Measurements from ENCODE around the gene PCDHB9.
"Not testable (repeated sequence)": the region's sequence is repeated elsewhere in the genome, so short reads cannot be mapped to it uniquely, and the experiment has no call there.

PCDHB9 gene
- 0 reads per million in 2 donors for total RNA-seq

GRCh38 chr5:141186897-141187512 is at the start of gene PCDHB9:
PCDHB9 (plus strand) TSS chr5:141187161; CDS start chr5:141187319, 158 bp downstream.
- no peak for DNase-seq

DNA sequence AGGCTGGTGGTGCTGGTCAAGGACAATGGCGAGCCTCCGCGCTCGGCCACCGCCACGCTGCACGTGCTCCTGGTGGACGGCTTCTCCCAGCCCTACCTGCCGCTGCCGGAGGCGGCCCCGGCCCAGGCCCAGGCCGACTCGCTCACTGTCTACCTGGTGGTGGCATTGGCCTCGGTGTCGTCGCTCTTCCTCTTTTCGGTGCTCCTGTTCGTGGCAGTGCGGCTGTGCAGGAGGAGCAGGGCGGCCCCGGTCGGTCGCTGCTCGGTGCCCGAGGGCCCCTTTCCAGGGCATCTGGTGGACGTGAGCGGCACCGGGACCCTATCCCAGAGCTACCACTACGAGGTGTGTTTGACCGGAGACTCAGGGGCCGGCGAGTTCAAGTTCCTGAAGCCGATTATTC is 49.6 kb upstream of the PCDHB9 start:
- not testable (repeated sequence) for DNase-seq

DNA sequence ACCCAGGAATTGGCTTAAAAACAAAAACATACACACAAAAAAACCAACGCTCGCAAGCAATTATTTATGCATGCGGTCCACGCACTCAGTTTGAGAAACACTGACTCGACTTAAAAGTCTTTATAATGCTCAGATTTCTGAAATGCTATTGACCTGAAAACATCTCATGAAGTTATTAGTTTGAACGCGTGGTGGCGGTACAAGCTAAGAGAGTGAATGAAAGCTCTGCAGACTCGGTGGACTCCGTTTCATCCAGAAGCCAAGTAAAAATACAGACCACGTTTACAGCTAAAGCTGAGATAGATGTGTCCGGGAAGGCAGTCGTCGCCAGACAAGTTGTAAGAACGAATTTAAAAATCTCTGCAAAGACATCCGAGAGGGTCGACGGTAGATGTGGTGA is 37.1 kb upstream of the PCDHB9 start, which contains the start of gene PCDHB6:
PCDHB6 (plus strand) TSS at position 246 of the 400 bp plus-strand sequence. CDS start 201 bp downstream, outside the sequence.
- no peak for DNase-seq

DNA sequence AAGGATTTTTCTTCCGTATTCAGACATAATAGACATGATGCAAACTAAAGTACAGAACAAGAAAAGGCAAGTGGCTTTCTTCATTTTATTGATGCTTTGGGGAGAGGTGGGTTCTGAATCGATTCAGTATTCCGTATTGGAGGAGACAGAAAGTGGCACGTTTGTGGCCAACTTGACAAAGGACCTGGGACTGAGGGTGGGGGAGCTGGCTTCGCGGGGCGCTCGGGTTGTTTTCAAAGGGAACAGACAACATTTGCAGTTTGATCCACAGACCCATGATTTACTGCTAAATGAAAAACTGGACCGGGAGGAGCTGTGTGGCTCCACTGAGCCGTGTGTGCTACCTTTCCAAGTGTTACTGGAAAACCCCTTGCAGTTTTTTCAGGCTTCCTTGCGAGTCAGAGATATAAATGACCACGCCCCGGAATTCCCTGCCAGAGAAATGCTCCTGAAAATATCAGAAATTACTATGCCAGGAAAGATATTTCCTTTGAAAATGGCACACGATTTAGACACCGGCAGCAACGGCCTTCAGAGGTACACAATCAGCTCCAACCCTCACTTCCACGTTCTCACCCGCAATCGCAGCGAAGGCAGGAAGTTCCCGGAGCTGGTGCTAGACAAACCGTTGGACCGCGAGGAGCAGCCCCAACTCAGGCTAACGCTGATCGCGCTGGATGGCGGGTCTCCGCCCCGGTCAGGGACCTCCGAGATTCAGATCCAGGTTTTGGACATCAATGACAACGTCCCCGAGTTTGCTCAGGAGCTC is 36.6 kb upstream of the PCDHB9 start:
- DNase-seq: no peak

- DNase-seq: no peak
Measured at GRCh38 chr5:141150993-141151325, 36.0 kb upstream of the PCDHB9 start.

DNA sequence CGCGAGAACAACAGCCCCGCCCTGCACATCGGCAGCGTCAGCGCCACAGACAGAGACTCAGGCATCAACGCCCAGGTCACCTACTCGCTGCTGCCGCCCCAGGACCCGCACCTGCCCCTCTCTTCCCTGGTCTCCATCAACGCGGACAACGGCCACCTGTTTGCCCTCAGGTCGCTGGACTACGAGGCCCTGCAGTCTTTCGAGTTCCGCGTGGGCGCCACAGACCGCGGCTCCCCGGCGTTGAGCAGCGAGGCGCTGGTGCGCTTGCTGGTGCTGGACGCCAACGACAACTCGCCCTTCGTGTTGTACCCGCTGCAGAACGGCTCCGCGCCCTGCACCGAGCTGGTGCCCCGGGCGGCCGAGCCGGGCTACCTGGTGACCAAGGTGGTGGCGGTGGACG is 35.3 kb upstream of the PCDHB9 start:
- DNase-seq: not testable (repeated sequence)

GRCh38 chr5:141152096-141152495 is 34.9 kb upstream of the PCDHB9 start:
- not testable (repeated sequence) for DNase-seq

GRCh38 chr5:141155540-141156374 is 31.2 kb upstream of the PCDHB9 start:
- DNase-seq: no peak

GRCh38 chr5:141157356-141157755 is 29.6 kb upstream of the PCDHB9 start:
- DNase-seq: not testable (repeated sequence)

GRCh38 chr5:141157901-141158300 is 29.1 kb upstream of the PCDHB9 start:
- DNase-seq: not testable (repeated sequence)

GRCh38 chr5:141172381-141173204 is 14.4 kb upstream of the PCDHB9 start, which contains the start of gene PCDHB7:
PCDHB7 (plus strand) TSS chr5:141172644; CDS start chr5:141172836, 192 bp downstream.
- no peak for DNase-seq

DNA sequence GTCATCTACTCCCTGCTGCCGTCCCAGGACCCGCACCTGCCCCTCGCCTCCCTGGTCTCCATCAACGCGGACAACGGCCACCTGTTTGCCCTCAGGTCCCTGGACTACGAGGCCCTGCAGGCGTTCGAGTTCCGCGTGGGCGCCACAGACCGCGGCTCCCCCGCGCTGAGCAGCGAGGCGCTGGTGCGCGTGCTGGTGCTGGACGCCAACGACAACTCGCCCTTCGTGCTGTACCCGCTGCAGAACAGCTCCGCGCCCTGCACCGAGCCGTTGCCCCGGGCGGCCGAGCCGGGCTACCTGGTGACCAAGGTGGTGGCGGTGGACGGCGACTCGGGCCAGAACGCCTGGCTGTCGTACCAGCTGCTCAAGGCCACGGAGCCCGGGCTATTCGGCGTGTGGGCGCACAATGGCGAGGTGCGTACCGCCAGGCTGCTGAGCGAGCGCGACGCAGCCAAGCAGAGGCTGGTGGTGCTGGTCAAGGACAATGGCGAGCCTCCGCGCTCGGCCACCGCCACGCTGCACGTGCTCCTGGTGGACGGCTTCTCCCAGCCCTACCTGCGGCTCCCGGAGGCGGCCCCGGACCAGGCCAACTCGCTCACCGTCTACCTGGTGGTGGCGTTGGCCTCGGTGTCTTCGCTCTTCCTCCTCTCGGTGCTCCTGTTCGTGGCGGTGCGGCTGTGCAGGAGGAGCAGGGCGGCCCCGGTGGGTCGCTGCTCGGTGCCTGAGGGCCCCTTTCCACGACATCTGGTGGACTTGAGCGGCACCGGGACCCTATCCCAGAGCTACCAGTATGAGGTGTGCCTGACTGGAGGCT is 12.5 kb upstream of the PCDHB9 start:
- DNase-seq: not testable (repeated sequence)

DNA sequence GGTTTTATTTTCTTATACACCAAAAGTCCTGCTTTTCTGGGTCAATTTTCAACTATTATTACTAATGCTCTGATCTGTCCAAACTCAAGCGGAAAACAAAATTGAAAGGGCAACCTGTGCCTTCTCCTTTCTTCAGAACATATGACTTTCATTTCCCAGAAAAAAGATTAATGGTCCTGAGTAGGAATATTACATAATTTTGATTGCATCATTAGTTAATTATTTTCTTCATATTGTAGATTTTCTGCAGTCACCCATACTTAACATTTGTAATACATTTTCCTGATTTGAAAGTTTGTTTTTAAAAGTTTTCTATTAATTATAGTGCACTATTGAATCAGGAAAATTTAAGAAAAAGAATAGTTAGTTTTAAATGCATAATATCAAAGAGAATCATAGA is 11.0 kb upstream of the PCDHB9 start:
- no peak for DNase-seq

GRCh38 chr5:141177577-141178191 is 9.3 kb upstream of the PCDHB9 start, which contains the start of gene PCDHB8:
PCDHB8 (plus strand) TSS chr5:141177790; CDS start chr5:141178035, 245 bp downstream.
- DNase-seq: not testable (repeated sequence)

DNA sequence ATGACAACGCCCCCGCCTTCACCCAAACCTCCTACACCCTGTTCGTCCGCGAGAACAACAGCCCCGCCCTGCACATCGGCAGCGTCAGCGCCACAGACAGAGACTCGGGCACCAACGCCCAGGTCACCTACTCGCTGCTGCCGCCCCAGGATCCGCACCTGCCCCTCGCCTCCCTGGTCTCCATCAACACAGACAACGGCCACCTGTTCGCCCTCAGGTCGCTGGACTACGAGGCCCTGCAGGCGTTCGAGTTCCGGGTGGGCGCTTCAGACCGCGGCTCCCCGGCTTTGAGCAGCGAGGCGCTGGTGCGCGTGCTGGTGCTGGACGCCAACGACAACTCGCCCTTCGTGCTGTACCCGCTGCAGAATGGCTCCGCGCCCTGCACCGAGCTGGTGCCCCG is 7.6 kb upstream of the PCDHB9 start:
- not testable (repeated sequence) for DNase-seq

DNA sequence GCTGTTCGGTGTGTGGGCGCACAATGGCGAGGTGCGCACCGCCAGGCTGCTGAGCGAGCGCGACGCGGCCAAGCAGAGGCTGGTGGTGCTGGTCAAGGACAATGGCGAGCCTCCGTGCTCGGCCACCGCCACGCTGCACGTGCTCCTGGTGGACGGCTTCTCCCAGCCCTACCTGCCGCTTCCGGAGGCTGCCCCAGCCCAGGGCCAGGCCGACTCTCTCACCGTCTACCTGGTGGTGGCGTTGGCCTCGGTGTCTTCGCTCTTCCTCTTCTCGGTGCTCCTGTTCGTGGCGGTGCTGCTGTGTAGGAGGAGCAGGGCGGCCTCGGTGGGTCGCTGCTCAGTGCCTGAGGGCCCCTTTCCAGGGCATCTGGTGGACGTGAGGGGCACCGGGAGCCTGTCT is 7.1 kb upstream of the PCDHB9 start:
- not testable (repeated sequence) for DNase-seq

GRCh38 chr5:141180313-141180712 is 6.6 kb upstream of the PCDHB9 start:
- no peak for DNase-seq

DNA sequence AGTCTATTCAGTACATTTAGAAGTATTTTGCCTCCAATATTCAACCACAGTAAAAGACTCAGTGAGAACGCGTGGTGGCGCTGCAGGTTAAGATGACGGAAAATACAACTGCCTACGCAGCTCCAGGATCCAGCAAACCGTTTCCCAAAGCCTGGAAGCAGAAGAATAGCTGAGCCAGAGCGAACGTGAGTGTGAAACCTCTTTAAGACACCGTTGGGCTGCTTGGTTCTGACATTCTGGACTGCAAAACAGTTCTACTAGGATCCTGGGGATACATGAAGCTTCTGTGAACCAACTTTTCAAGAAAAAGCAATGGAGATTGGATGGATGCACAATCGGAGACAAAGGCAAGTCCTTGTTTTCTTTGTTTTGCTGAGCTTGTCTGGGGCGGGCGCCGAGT is 4.7 kb upstream of the PCDHB9 start, which contains the start of gene PCDHB16:
PCDHB16 (plus strand) TSS at position 140 of the 400 bp plus-strand sequence; CDS start at position 313, 173 bp downstream.
- DNase-seq: no peak

DNA sequence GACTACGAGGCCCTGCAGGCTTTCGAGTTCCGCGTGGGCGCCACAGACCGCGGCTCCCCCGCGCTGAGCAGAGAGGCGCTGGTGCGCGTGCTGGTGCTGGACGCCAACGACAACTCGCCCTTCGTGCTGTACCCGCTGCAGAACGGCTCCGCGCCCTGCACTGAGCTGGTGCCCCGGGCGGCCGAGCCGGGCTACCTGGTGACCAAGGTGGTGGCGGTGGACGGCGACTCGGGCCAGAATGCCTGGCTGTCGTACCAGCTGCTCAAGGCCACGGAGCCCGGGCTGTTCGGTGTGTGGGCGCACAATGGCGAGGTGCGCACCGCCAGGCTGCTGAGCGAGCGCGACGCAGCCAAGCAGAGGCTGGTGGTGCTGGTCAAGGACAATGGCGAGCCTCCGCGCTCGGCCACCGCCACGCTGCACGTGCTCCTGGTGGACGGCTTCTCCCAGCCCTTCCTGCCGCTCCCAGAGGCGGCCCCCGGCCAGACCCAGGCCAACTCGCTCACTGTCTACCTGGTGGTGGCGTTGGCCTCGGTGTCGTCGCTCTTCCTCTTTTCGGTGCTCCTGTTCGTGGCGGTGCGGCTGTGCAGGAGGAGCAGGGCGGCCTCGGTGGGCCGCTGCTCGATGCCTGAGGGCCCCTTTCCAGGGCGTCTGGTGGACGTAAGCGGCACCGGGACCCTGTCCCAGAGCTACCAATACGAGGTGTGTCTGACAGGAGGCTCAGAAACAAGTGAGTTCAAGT is 2.7 kb upstream of the PCDHB9 start:
- DNase-seq: not testable (repeated sequence)

- DNase-seq: not testable (repeated sequence)
Measured at GRCh38 chr5:141188682-141189081, 1.7 kb downstream of the PCDHB9 start.

All from activated gamma-delta T cell (primary cell).